IMR-90 (cell line): Measurements from ENCODE around the gene ERICH3. TPM values are rescaled to one million over a fixed set of nuclear protein-coding genes. Genes with fewer than 3 reads are reported as not detected.

Experiments
- ATAC-seq: fragments of 200-7000 bp; cut with Tn5 transposase; 2 replicates; pipeline ENCODE4 v1.9.1; 2020; ENCODE audit warnings: low read depth, mild to moderate bottlenecking, moderate library complexity
- BruUV-seq: library from RNA; stranded (reverse); fragments of 400-500 nt; replicated peaks from 2 replicates; lab custom pipeline; 2021; lab: Mats Ljungman, UMichigan
- CTCF ChIA-PET: fragments of 300-600 bp; formaldehyde crosslinking; extraction: SDS; loops from one replicate; lab custom pipeline; 2021; ENCODE audit warnings: antibody characterized with exemption; lab: Yijun Ruan, JAX
- POLR2A ChIA-PET: fragments of 300-600 bp; sonication (Branson Sonifier 250); formaldehyde crosslinking; loops from one replicate; lab custom pipeline; 2022; ENCODE audit warnings: antibody characterized with exemption; ENCODE audit not compliant: unreplicated experiment; lab: Charles Lee
- DNase-seq: peaks from one replicate; pipeline ENCODE4 v3.0.0; 2013
- H2AFZ ChIP-seq: replicated peaks from 2 replicates; pipeline ENCODE3; 2013; ENCODE audit warnings: low read length, mild to moderate bottlenecking; ENCODE audit not compliant: poor library complexity
- H2AK5ac ChIP-seq: 2 replicates; pipeline ENCODE4 v1.6.1; 2013; ENCODE audit warnings: low read depth, low read length, inconsistent platforms
- H2AK9ac ChIP-seq: replicated peaks from 2 replicates; pipeline ENCODE3; 2013; ENCODE audit warnings: mild to moderate bottlenecking, low read depth, low read length, moderate library complexity; ENCODE audit not compliant: poor library complexity
- H2BK120ac ChIP-seq: 2 replicates; pipeline ENCODE4 v1.6.1; 2013; ENCODE audit warnings: low read depth, low read length, inconsistent platforms
- H2BK15ac ChIP-seq: 3 replicates; pipeline ENCODE4 v1.6.1; 2013; ENCODE audit warnings: low read depth, low read length, inconsistent platforms
- H2BK20ac ChIP-seq: 2 replicates; pipeline ENCODE4 v1.6.1; 2013; ENCODE audit warnings: low read depth, mild to moderate bottlenecking, inconsistent platforms, low read length, moderate library complexity
- H2BK5ac ChIP-seq: 2 replicates; pipeline ENCODE4 v1.6.1; 2013; ENCODE audit warnings: mild to moderate bottlenecking, low read depth, low read length, inconsistent platforms; ENCODE audit not compliant: poor library complexity, severe bottlenecking
- H3K14ac ChIP-seq: replicated peaks from 2 replicates; pipeline ENCODE4 v1.6.1; 2013; ENCODE audit warnings: low read depth, low read length, inconsistent platforms
- H3K18ac ChIP-seq: 2 replicates; pipeline ENCODE4 v1.6.1; 2013; ENCODE audit warnings: low read depth, low read length, control low read depth
- H3K23ac ChIP-seq: 2 replicates; pipeline ENCODE4 v1.6.1; 2013; ENCODE audit warnings: low read depth, low read length, inconsistent platforms
- H3K27ac ChIP-seq: 2 replicates; pipeline ENCODE4 v1.5.1; 2013; ENCODE audit warnings: mild to moderate bottlenecking, control low read depth, low read length; ENCODE audit not compliant: insufficient read depth
- H3K27me3 ChIP-seq: 2 replicates; pipeline ENCODE4 v1.6.1; 2013; ENCODE audit warnings: low read length; ENCODE audit not compliant: control insufficient read depth, insufficient read depth
- H3K36me3 ChIP-seq: 2 replicates; pipeline ENCODE4 v1.6.1; 2013; ENCODE audit warnings: low read length, mixed read lengths; ENCODE audit not compliant: control insufficient read depth, insufficient read depth
- H3K4ac ChIP-seq: 2 replicates; pipeline ENCODE4 v1.6.1; 2013; ENCODE audit warnings: low read depth, low read length, inconsistent platforms
- H3K4me1 ChIP-seq: 2 replicates; pipeline ENCODE4 v1.6.1; 2013; ENCODE audit warnings: low read length, mixed read lengths; ENCODE audit not compliant: control insufficient read depth, insufficient read depth
- H3K4me2 ChIP-seq: 2 replicates; pipeline ENCODE4 v1.6.1; 2013; ENCODE audit warnings: low read depth, mild to moderate bottlenecking, control low read depth, low read length, moderate library complexity
- H3K4me3 ChIP-seq: 2 replicates; pipeline ENCODE4 v1.5.1; 2013; ENCODE audit warnings: low read depth, mild to moderate bottlenecking, control low read depth, low read length, moderate library complexity; ENCODE audit not compliant: insufficient read depth
- H3K56ac ChIP-seq: 2 replicates; pipeline ENCODE4 v1.6.1; 2013; ENCODE audit warnings: low read length, inconsistent platforms; ENCODE audit not compliant: insufficient read depth; ENCODE audit errors: extremely low read depth
- H3K79me1 ChIP-seq, 2 experiments: 2 replicates each; pipeline ENCODE4 v1.6.1; 2013; ENCODE audit warnings: low read length in 2 of 2, inconsistent platforms in 1 of 2, low read depth in 1 of 2
- H3K9ac ChIP-seq: 2 replicates; pipeline ENCODE4 v1.6.1; 2013; ENCODE audit warnings: low read depth, low read length, control low read depth
- H3K9me1 ChIP-seq: 2 replicates; pipeline ENCODE4 v1.6.1; 2013; ENCODE audit warnings: low read length, inconsistent platforms; ENCODE audit not compliant: insufficient read depth
- H3K9me3 ChIP-seq: 2 replicates; pipeline ENCODE4 v1.6.1; 2013; ENCODE audit warnings: low read length; ENCODE audit not compliant: control insufficient read depth, insufficient read depth
- H4K20me1 ChIP-seq: 2 replicates; pipeline ENCODE4 v1.6.1; 2013; ENCODE audit warnings: low read length, inconsistent platforms; ENCODE audit not compliant: insufficient read depth
- H4K5ac ChIP-seq: 2 replicates; pipeline ENCODE4 v1.6.1; 2013; ENCODE audit warnings: mild to moderate bottlenecking, low read depth, low read length, control low read depth
- H4K8ac ChIP-seq, 2 experiments: 2 replicates each; pipeline ENCODE4 v1.6.1; 2013; ENCODE audit warnings: low read depth in 2 of 2, low read length in 2 of 2, control low read depth in 1 of 2, inconsistent platforms in 1 of 2
- H4K91ac ChIP-seq: 2 replicates; pipeline ENCODE4 v1.6.1; 2013; ENCODE audit warnings: low read depth, low read length, inconsistent platforms; ENCODE audit not compliant: insufficient read depth
- BHLHE40 ChIP-seq: fragments of 150-350 bp; IDR thresholded peaks from 2 replicates; pipeline ENCODE4 v1.6.1; 2016; ENCODE audit warnings: mild to moderate bottlenecking, low read depth, low read length
- CEBPB ChIP-seq: IDR thresholded peaks from 2 replicates; pipeline ENCODE4 v1.6.1; 2012; ENCODE audit warnings: low read depth, low read length, improper control_type of control experiment
- CHD1 ChIP-seq: IDR thresholded peaks from 2 replicates; pipeline ENCODE4 v1.6.1; 2012; ENCODE audit warnings: low read depth, low read length, improper control_type of control experiment
- CTCF ChIP-seq: conservative IDR thresholded peaks from 2 replicates; pipeline ENCODE4 v1.5.1; 2012; ENCODE audit warnings: mild to moderate bottlenecking, low read depth, low read length, improper control_type of control experiment
- ELK1 ChIP-seq: fragments of 150-350 bp; IDR thresholded peaks from 2 replicates; pipeline ENCODE4 v1.6.1; 2016; ENCODE audit warnings: low read depth, mild to moderate bottlenecking, low read length, moderate library complexity, borderline replicate concordance
- FOS ChIP-seq: fragments of 150-350 bp; IDR thresholded peaks from 2 replicates; pipeline ENCODE4 v1.6.1; 2016; ENCODE audit warnings: low read depth, low read length
- MAFK ChIP-seq: IDR thresholded peaks from 2 replicates; pipeline ENCODE4 v1.6.1; 2012; ENCODE audit warnings: low read depth, low read length, improper control_type of control experiment
- MAZ ChIP-seq: IDR thresholded peaks from 2 replicates; pipeline ENCODE4 v1.6.1; 2012; ENCODE audit warnings: low read depth, mild to moderate bottlenecking, low read length, improper control_type of control experiment, moderate library complexity, borderline replicate concordance
- MXI1 ChIP-seq: IDR thresholded peaks from 2 replicates; pipeline ENCODE4 v1.6.1; 2012; ENCODE audit warnings: low read depth, mild to moderate bottlenecking, low read length, moderate library complexity, borderline replicate concordance
- NFE2L2 ChIP-seq: fragments of 150-350 bp; IDR thresholded peaks from 2 replicates; pipeline ENCODE4 v1.6.1; 2016; ENCODE audit warnings: low read depth, mild to moderate bottlenecking, low read length
- POLR2A ChIP-seq: IDR thresholded peaks from 2 replicates; pipeline ENCODE4 v1.6.1; 2012; ENCODE audit warnings: mild to moderate bottlenecking, low read depth, low read length
- RAD21 ChIP-seq: IDR thresholded peaks from 2 replicates; pipeline ENCODE4 v1.6.1; 2012; ENCODE audit warnings: low read length, improper control_type of control experiment
- RCOR1 ChIP-seq: IDR thresholded peaks from 2 replicates; pipeline ENCODE4 v1.6.1; 2012; ENCODE audit warnings: mild to moderate bottlenecking, low read length, improper control_type of control experiment; ENCODE audit not compliant: insufficient replicate concordance
- RFX5 ChIP-seq: IDR thresholded peaks from 2 replicates; pipeline ENCODE4 v1.8.0; 2012; ENCODE audit warnings: low read depth, mild to moderate bottlenecking, low read length, moderate library complexity
- SMC3 ChIP-seq: fragments of 150-350 bp; IDR thresholded peaks from 2 replicates; pipeline ENCODE4 v1.6.1; 2016; ENCODE audit warnings: low read depth, mild to moderate bottlenecking, antibody characterized with exemption, low read length, moderate library complexity
- USF2 ChIP-seq: fragments of 150-350 bp; IDR thresholded peaks from 2 replicates; pipeline ENCODE4 v1.6.1; 2017; ENCODE audit warnings: mild to moderate bottlenecking, antibody characterized with exemption, low read length, low read depth
- WGBS, 2 experiments: methylation state at CpG; one replicate each; pipeline versions ENCODE4 v1.1.5 to v1.1.7; 2013; ENCODE audit warnings: missing lambda C conversion rate in 2 of 2; ENCODE audit not compliant: insufficient read length in 1 of 2; ENCODE audit errors: extremely low coverage in 2 of 2; 5-methylcytosine and 5-hydroxymethylcytosine counted together
- dilution Hi-C: fragments of 300-500 bp; cut with HindIII; formaldehyde crosslinking; loops from one replicate; pipeline ENCODE4 v1.14.3; 2018; ENCODE audit warnings: low sequenced_read_pairs; ENCODE audit not compliant: unreplicated experiment
- in situ Hi-C: fragments of 300-500 bp; cut with MboI; formaldehyde crosslinking; loops from 3 replicates; pipeline ENCODE4 v1.14.3; 2019; ENCODE audit warnings: low sequenced_read_pairs, inconsistent platforms, mixed read lengths
- intact Hi-C: fragments of 100-400 bp; cut with micrococcal nuclease; formaldehyde crosslinking; loops from 2 replicates; pipeline ENCODE4 v1.10.0; 2022
- polyA plus RNA-seq, 3 experiments: library from polyadenylated mRNA; depleted of rRNA; stranded (reverse); fragments of >200 nt; gene quantifications; 2 replicates each; pipeline ENCODE4 v1.2.3, GENCODE V29; 2012; ENCODE audit warnings: low replicate concordance in 1 of 3
- total RNA-seq: library from RNA; depleted of rRNA; stranded (reverse); fragments of >200 nt; gene quantifications from 2 replicates; pipeline ENCODE4 v1.2.3, GENCODE V29; 2012

The ERICH3 gene
- total and polyA plus RNA-seq, 2 of the 4 experiments (the other 2 are of a cell fraction): not detected

GRCh38 chr1:74686928-74687327 is 13.3 kb upstream of the ERICH3 start:
- Histone ChIP-seq H4K8ac (no peak overlapping the region), H3K36me3 (no peaks in the 10 kb centered on the region), H3K4ac (no peak overlapping the region), H4K20me1 (no peaks in the 10 kb centered on the region), H3K23ac (no peak overlapping the region), H4K91ac (no peak overlapping the region), H3K9me1 (no peaks in the 10 kb centered on the region), H2BK15ac (no peak overlapping the region), H2AK9ac (no peak overlapping the region), H4K5ac (no peak overlapping the region), H3K4me1 (no peaks in the 10 kb centered on the region), H3K4me3 (no peak overlapping the region), H2AK5ac (no peak overlapping the region), H3K56ac (no peak overlapping the region), H3K14ac (no peak overlapping the region), H2AFZ (no peak overlapping the region), H3K18ac (no peak overlapping the region), H3K9ac (no peak overlapping the region), H3K27me3 (no peaks in the 10 kb centered on the region), H3K4me2 (no peak overlapping the region), H3K79me1 (no peaks in the 10 kb centered on the region), H3K27ac (no peak overlapping the region), H3K9me3 (no peaks in the 10 kb centered on the region), H2BK20ac (no peak overlapping the region), H2BK120ac (no peak overlapping the region), H2BK5ac (no peak overlapping the region)
- WGBS, 2 experiments: no CpG with 5 or more reads among the region's 4 CpGs
- dilution Hi-C loops: no loop called here
- in situ Hi-C loops: no loop called here
- BruUV-seq: no TSS peak
- POLR2A ChIA-PET: no interaction called here
- intact Hi-C loops: no loop called here
- TF ChIP-seq NFE2L2: no peak
- TF ChIP-seq RFX5: no peak
- no peak for TF ChIP-seq CTCF
- no peak for TF ChIP-seq CEBPB
- no peak for TF ChIP-seq BHLHE40
- TF ChIP-seq SMC3: no peak
- no peak for TF ChIP-seq MXI1
- no peak for TF ChIP-seq MAFK
- no peak for TF ChIP-seq MAZ
- TF ChIP-seq FOS: no peak
- TF ChIP-seq CHD1: no peak
- TF ChIP-seq POLR2A: no peak
- TF ChIP-seq RCOR1: no peak
- no peak for TF ChIP-seq USF2
- TF ChIP-seq RAD21: no peak
- TF ChIP-seq ELK1: no peak
- ATAC-seq: no peak
- CTCF ChIA-PET: no interaction called here
- DNase-seq: no peak
